T-helper 17 cell (primary cell): ENCODE measurements around the gene TMEM54. TPM values are rescaled to one million over a fixed set of nuclear protein-coding genes. Genes with fewer than 3 reads are reported as not detected.
A peak's percentile ranks its signal among the peaks of the same experiment; 100 is the strongest.

Source experiments
- ATAC-seq: fragments of 150-1000 bp; cut with Tn5 transposase; 2 replicates; pipeline ENCODE4 v1.10.0; 2021; ENCODE audit warnings: mild to moderate bottlenecking, moderate library complexity
- DNase-seq, 3 donors: peaks; one replicate each; pipeline versions ENCODE4 v3.0.0 to v3.0.0-alpha.2; 2020 to 2021
- H3K9me3 ChIP-seq: one replicate; pipeline ENCODE4 v1.7.0; 2013; ENCODE audit warnings: low read length, mild to moderate bottlenecking; ENCODE audit not compliant: control insufficient read depth, poor library complexity, severe bottlenecking
- H3K27ac Mint-ChIP-seq: one replicate; pipeline ENCODE4 v1.8.0; 2022; ENCODE audit warnings: mild to moderate bottlenecking, moderate library complexity, mixed read lengths
- H3K27me3 Mint-ChIP-seq: one replicate; pipeline ENCODE4 v1.8.0; 2022; ENCODE audit warnings: mixed read lengths
- H3K36me3 Mint-ChIP-seq: one replicate; pipeline ENCODE4 v1.8.0; 2022; ENCODE audit warnings: low read depth, mixed read lengths
- H3K4me1 Mint-ChIP-seq: one replicate; pipeline ENCODE4 v1.8.0; 2022; ENCODE audit warnings: mild to moderate bottlenecking, mixed read lengths
- H3K4me3 Mint-ChIP-seq: one replicate; pipeline ENCODE4 v1.8.0; 2022; ENCODE audit warnings: mild to moderate bottlenecking, moderate library complexity, mixed read lengths
- total RNA-seq, 4 donors: library from RNA in 2 of 4; stranded (reverse) in 2 of 4; gene quantifications; one replicate each; pipeline ENCODE4 v1.2.3 and lab custom pipeline; 2022 to 2026

TMEM54 gene
- total RNA-seq, 2 donors from 2014 or later: not detected

DNA sequence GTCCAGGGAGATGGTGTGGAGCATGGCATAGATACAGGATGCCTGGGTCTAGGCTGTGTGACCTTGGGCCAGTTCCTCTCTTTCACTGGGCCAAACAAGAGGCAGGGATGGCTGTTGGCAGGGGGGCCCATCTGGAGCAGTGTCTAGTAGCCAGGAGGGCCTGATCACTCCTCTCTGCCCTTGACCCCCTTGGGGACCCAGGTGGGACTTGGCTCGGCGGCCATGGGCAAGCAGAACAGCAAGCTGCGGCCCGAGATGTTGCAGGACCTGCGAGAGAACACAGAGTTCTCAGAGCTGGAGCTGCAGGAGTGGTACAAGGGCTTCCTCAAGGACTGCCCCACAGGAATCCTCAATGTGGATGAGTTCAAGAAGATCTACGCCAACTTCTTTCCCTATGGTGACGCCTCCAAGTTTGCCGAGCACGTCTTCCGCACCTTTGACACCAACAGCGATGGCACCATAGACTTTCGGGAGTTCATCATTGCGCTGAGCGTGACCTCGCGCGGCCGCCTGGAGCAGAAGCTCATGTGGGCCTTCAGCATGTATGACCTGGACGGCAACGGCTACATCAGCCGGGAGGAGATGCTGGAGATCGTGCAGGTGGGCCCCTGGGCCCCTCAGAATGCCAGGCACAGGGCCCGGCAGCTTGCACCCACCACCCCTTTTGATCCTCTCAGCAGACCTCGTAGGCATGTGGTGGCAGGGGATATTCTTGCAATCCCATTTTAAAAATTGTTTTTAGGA lies 12.3 kb downstream of the TMEM54 start:
- Mint-ChIP-seq H3K36me3 (peaks cover 3% of the 10 kb centered on the region), H3K27me3 (peaks cover 74% of the 10 kb centered on the region), H3K4me3 (no peak overlapping the region), H3K4me1 (peaks cover 3% of the 10 kb centered on the region), H3K27ac (no peak overlapping the region)
- ATAC-seq: no peak
- H3K9me3 ChIP-seq: no peaks in the 10 kb centered on the region
- no peak for DNase-seq

DNA sequence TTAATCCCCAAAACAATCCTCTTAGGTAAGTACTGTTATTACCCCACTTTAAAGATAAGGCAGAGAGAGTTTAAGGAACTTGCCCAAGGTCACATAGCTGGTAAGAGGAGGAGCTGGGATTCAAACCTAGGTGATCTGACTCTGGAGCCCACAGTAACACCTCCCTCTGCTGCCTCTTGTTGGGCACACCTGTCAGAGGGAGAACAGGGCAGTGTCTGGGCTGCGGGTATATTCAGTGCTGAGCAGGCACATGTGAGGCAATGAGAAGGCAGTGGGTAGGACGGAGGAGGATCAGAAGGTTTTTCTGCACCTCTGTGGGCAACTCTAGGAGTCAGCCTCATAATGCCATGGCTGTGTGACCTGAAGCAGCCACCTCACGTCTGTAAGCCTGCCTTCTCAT lies 13.1 kb downstream of the TMEM54 start:
- H3K27ac Mint-ChIP-seq: no peak overlapping the region
- H3K36me3 Mint-ChIP-seq: peaks cover 3% of the 10 kb centered on the region
- peaks cover 81% of the 10 kb centered on the region for H3K27me3 Mint-ChIP-seq
- H3K4me1 Mint-ChIP-seq: peaks cover 3% of the 10 kb centered on the region
- DNase-seq: no peak
- H3K9me3 ChIP-seq: no peaks in the 10 kb centered on the region
- no peak overlapping the region for H3K4me3 Mint-ChIP-seq
- no peak for ATAC-seq

DNA sequence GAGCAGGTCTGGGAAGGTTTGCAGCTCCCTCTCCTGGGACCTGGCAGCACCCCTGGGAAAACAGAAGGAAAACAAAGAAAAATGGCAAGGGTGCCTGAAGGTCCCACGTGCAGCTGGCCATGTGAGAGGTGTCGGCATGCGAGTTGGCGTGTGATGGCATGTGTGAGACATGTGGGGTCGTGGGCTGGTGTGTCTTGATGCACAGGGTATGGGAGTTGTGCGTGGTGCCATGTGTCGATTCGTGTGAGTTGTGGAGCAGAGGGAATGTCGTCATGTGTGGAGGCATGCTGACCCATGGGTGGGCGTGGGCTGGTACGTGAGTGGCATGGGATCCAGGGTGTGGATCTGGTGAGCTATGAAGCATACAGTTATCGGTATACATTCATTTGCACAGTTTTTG lies 13.6 kb downstream of the TMEM54 start:
- Mint-ChIP-seq H3K4me3 (no peak overlapping the region), H3K27ac (no peak overlapping the region), H3K36me3 (peaks cover 3% of the 10 kb centered on the region), H3K4me1 (peaks cover 3% of the 10 kb centered on the region), H3K27me3 (peaks cover 81% of the 10 kb centered on the region)
- ATAC-seq: no peak
- H3K9me3 ChIP-seq: no peaks in the 10 kb centered on the region
- no peak for DNase-seq

DNA sequence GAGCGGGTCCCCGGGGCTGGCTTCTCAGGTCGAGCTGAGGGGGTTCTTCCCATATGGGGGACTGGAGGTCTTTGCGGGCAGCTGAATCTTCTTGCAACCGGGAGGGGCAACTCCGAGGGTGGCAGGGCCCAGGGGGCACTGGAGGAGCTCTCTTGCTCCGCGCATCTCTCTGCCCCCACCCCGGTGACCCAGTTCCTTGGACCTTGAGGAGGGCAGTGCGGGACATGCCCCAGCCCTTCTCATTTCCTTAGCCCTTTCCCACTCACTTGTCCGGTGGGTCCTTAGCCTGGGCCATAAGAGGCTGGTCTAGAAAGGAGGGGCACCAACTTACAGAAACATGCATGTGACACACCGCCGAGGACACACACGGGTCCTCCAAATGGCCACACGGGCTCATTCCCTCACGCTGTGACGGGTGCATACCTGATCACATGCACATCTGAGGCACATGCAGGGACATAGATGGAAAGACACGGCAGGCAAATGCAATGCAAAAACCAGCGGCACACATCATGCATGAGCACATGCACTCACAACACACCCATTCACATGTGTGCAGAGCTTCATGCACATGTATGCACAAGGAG lies 14.3 kb downstream of the TMEM54 start:
- Mint-ChIP-seq H3K4me3 (no peak overlapping the region), H3K27me3 (peaks cover 74% of the 10 kb centered on the region), H3K27ac (no peak overlapping the region), H3K36me3 (peaks cover 3% of the 10 kb centered on the region), H3K4me1 (peaks cover 3% of the 10 kb centered on the region)
- H3K9me3 ChIP-seq: no peaks in the 10 kb centered on the region
- DNase-seq (no peak), ATAC-seq (no peak)

DNA sequence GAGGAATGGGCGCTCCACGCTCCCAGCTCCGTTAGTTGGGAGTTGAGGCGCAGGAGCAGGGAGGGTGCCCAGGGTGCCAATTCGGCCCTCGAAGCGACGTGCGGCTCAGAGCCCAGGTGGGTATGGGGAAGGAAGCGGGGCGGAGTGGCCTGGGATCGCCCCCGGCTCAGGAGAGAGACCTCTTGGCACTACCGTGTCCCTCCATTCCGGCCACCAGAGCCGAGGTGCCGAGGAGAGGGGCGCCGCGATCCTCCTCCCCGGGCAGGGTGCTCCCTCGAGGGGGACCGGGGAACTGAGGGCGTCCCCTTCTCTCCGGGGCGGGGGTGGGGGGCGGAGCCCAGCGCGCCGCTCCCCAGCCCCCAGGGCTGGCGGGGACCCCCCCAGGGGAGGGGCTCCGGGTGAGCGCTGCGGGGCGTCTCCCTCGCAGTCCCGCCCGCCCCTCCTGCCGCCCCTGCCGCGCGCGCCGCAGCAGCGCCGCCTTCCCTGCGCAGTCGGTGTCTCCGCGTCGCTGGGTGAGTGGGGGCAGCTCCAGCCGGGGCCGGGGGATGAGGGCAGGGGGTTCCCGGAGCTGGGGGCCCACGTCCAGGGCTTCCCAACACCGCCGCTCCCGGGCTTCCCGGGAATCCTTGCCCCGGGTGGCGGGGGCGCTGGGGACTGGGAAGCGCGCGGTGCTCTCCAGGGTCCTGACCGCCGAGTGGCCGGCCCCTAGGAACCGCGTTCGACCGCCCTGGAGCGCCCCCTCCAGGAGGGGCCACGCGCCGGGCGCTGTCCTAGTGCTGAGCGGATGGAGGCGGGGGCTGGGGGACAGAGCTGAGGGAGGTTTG lies 15.0 kb downstream of the TMEM54 start, which contains the start of gene HPCA:
TSS of gene HPCA (plus strand) at position 488 of the 824 bp plus-strand sequence. CDS start 2,408 bp downstream, outside the sequence.
- peaks cover 3% of the 10 kb centered on the region for H3K36me3 Mint-ChIP-seq
- peak within 1 kb of the TSS; percentile 76 for H3K4me3 Mint-ChIP-seq
- DNase-seq: peak in 1 of 3 donors; percentile 36
- no peak within 1 kb of the TSS for H3K27ac Mint-ChIP-seq
- H3K4me1 Mint-ChIP-seq: peaks cover 3% of the 10 kb centered on the region
- H3K9me3 ChIP-seq: no peaks in the 10 kb centered on the region
- peak; percentile 81 for ATAC-seq
- peaks cover 67% of the 10 kb centered on the region for H3K27me3 Mint-ChIP-seq

DNA sequence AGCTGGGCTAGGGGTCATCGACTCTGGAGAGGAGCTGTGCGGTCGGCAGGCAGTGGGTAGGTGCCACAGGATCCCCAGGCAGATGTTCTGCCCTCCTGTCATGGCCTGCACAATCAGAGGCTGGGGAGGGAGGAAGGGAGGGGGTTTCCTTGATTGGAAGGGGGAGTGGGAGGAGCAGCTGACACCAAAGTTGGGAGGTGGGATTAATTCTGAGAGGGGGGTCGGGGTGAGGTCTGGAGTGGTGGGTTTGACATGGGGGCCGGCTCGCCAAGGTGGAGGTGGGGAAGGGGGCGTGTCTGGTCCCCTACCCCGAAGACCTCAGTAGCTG lies 15.5 kb downstream of the TMEM54 start:
- Mint-ChIP-seq H3K27ac (no peak overlapping the region), H3K27me3 (peaks cover 67% of the 10 kb centered on the region), H3K4me3 (peak overlapping the region; percentile 76), H3K36me3 (peaks cover 3% of the 10 kb centered on the region), H3K4me1 (peaks cover 3% of the 10 kb centered on the region)
- H3K9me3 ChIP-seq: no peaks in the 10 kb centered on the region
- DNase-seq (no peak), ATAC-seq (no peak)

DNA sequence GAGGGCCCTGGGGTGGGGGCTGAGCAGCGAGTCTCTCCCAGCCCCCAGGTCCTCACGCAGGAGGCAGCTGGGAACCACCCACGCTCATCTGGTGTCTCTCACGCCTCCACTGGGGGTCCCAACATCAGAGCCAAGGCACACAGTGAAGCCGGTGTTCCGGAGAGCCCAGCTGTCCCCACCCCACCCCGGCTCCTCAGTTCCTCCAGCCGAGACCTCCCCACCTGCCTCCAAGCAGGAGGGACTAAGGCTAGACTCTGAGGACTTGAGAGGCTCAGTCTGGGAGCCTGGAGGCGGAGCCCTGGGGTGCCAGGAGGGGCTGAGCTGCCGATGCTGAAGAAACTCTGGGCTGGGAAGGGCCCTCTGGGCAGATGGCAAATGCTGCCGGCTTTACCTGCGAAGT lies 16.5 kb downstream of the TMEM54 start:
- Mint-ChIP-seq H3K4me1 (peaks cover 3% of the 10 kb centered on the region), H3K27ac (no peak overlapping the region), H3K4me3 (no peak overlapping the region), H3K36me3 (peaks cover 3% of the 10 kb centered on the region), H3K27me3 (peaks cover 59% of the 10 kb centered on the region)
- DNase-seq: no peak
- ATAC-seq: no peak
- no peaks in the 10 kb centered on the region for H3K9me3 ChIP-seq

DNA sequence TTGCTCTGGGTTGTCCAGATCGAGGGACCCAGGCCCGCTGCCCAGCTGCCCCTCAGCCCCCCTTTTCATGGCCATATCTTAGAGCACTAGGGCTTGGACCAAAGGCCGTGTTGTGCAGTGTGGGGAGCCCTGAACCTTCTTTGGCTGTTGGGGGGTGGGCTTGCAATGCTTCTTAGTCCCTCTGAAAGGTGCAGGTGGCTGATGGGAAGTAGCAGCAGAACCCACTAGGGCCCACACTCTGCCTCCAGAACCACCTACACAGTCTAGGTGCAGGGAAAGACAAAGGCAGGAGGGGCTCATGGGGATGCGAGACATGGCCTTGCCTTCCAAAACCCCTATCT lies 17.2 kb downstream of the TMEM54 start:
- no peak for DNase-seq
- Mint-ChIP-seq H3K27ac (no peak overlapping the region), H3K36me3 (peaks cover 2% of the 10 kb centered on the region), H3K4me3 (no peak overlapping the region), H3K4me1 (peaks cover 3% of the 10 kb centered on the region), H3K27me3 (peaks cover 52% of the 10 kb centered on the region)
- no peaks in the 10 kb centered on the region for H3K9me3 ChIP-seq
- ATAC-seq: no peak

DNA sequence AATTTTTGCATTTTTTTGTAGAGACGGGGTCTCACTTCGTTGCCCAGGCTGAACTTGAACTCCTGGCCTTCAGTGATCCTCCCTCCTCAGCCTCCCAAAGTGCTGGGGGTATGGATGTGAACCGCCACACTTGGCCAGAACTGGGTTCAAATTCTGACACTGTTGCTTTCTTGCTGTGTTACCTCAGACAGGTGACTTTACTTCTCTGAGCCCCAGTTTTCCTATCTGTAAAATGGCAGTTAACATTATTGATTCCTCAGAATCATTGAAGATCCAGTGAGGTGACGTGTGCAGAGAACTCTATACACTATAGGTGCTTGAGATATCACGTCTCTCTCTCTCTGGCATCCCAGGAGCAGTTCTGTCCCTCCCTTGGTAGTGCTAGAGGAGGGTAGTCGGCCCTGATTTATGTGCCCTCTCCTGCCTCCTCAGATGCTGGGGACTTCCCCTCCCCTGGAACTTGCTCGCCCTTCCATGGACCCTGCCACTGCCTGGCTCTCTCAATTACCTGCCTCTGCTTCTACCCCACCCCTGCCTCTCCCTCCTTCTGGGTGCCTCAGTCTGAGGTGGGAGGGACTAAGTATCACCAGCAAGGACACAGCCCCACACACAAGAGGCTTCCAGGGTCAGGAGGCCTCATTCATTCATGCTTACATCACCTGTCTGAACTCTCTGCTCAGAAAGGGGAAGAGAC lies 17.7 kb downstream of the TMEM54 start:
- no peak overlapping the region for H3K27ac Mint-ChIP-seq
- ATAC-seq: no peak

DNA sequence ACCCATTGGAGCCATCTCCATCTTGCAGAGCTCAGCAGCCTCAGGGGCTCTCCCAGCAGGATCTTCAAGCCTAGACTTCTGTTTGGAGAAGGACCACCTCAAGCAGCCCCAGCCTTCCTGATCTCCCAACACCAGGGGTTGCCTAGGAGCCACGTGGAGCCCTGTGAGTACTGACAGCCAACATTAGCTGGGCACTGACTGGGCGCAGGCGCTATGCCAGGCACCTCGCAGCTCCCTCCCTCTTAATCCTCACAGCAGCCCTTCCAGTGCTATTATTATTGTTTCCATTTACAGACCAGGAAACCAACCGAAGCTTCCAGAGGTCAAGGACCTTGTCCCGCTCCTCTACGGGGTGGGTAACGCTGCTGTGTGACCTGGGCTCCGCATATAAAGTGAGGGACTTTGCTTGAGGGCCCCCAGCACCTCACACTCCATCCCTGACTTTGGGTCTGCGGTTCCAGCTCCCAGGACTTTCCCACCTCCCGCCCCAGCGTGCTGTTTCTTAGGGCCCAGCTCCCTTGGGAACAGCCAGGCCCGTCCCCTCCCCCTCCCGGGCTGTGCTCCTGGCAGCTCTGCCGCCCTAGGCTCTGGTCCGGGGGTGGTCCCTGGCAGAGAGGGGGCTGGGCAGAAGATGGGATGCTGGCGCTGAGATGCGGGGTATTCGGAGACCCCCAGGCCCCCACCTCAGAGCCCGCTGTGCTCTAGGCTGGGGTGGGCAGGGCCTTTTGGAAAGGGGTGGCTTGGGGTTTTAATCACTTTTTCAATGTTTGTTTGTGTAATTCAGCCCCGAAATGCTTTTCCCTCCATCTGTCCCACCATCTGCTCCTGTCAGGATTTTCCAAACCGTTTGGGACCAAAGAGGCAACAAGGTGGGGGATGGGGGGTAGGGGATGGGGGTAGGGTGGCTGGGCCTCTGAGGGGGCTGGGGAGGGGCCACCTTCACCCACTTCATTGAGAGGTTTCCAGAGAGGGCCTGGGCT lies 19.0 kb downstream of the TMEM54 start:
- peaks cover 3% of the 10 kb centered on the region for H3K4me1 Mint-ChIP-seq
- peaks cover 47% of the 10 kb centered on the region for H3K27me3 Mint-ChIP-seq
- H3K27ac Mint-ChIP-seq: no peak overlapping the region
- ATAC-seq (no peak), DNase-seq (no peak)
- H3K9me3 ChIP-seq: no peaks in the 10 kb centered on the region
- H3K4me3 Mint-ChIP-seq: no peak overlapping the region
- H3K36me3 Mint-ChIP-seq: peaks cover 2% of the 10 kb centered on the region

More for the DNA sequence above, 17.7 kb downstream of the TMEM54 start:
- Mint-ChIP-seq H3K36me3 (peaks cover 2% of the 10 kb centered on the region), H3K27me3 (peaks cover 49% of the 10 kb centered on the region), H3K4me1 (peaks cover 3% of the 10 kb centered on the region), H3K4me3 (no peak overlapping the region)
- no peaks in the 10 kb centered on the region for H3K9me3 ChIP-seq
- DNase-seq: no peak

DNA sequence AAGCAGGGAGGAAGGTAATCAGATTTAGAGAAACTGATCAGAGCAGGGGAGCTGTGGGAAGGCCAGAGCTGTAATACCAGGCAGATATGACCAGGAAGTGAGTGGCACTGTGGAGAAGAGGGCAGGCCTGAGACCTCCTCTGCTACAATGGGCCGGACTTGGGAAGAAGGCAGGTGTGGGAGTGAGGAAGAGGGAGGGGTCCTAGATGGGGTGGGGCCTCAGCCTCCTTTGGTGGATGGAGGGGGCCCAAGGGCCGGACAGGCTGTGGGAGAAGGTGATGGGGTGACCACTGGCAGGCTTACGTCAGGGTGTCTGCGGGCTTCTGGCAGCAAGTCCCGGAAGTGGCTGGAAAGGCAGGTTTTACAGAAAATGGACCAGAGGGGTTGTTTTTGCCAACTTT lies 19.9 kb downstream of the TMEM54 start:
- ATAC-seq (no peak), DNase-seq (no peak)
- Mint-ChIP-seq H3K27ac (no peak overlapping the region), H3K4me3 (no peak overlapping the region), H3K27me3 (peaks cover 42% of the 10 kb centered on the region), H3K4me1 (peaks cover 3% of the 10 kb centered on the region), H3K36me3 (no peaks in the 10 kb centered on the region)
- H3K9me3 ChIP-seq: no peaks in the 10 kb centered on the region

DNA sequence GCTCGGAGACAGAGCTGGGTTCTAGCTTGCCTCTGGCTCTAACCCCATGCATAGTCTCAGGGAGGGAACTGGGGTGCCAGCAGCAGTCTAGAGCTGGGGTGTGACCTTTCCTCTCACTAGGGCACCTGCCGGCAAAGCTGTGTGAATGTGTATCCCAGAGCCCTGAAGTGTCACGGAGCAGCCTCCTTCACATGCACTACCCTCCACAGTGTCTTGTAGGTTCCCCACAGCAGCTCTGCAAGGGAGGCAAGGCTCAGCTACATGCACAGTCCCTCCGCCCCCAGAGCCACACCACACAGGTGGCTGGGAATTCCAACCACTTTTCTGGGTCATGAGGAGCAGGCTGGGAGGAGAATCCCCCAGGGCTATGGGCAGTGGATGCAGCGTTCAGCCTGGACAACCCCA lies 22.6 kb downstream of the TMEM54 start:
- Mint-ChIP-seq H3K27me3 (peaks cover 46% of the 10 kb centered on the region), H3K27ac (no peak overlapping the region), H3K4me1 (peaks cover 11% of the 10 kb centered on the region), H3K4me3 (no peak overlapping the region), H3K36me3 (peaks cover 5% of the 10 kb centered on the region)
- DNase-seq (no peak), ATAC-seq (no peak)
- H3K9me3 ChIP-seq: no peaks in the 10 kb centered on the region
